MV-4-11 (cell line): ENCODE measurements around the gene ZNF83.
"Not testable (repeated sequence)": the region's sequence is repeated elsewhere in the genome, so short reads cannot be mapped to it uniquely, and the experiment has no call there.

Source experiments
- DNase-seq: peaks from one replicate; lab custom pipeline; 2025; lab: John Stamatoyannopoulos, UW

ZNF83 gene

GRCh38 chr19:52569638-52569999, 68.5 kb downstream of the ZNF83 start:
- not testable (repeated sequence) for DNase-seq

DNA sequence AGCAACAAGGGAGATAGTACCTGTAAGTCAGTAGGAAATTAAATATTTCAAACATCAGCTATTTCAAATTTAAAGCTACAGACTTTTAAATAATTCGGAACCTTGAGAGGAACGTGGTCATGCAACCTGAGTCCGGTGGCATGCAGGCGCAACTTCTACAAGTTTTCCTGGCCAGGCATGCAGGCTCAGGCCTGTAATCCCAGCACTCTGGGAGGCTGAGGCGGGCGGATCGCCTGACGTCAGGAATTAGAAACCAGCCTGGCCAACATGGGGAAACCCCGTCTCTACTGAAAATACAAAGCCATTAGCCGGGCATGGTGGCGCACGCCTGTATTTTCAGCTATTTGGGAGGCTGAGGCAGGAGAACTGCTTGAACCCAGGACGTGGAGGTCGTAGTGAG, 70.2 kb downstream of the ZNF83 start:
- DNase-seq = no peak

DNA sequence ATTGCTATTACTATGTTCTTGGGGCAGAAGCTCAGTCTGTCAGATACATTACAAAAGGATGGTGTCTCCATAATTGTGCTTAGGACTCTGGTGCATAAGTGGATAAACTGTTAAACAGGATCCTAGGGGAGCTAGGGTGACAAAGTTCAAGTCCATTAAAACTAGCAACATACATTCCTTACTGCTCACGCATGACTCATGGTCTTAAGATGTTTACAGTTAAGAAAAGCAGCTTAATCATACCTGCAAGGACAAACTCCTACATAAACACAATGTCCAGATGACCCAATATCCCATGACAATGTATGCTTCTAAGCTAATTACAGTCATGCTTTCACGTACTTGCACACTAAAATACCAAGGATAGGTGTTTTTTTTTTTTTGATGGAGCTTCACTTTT, 71.6 kb downstream of the ZNF83 start:
- DNase-seq = no peak

- DNase-seq = no peak
Observed at GRCh38 chr19:52566121-52566520, 72.0 kb downstream of the ZNF83 start.
